HCEC 1CT (cell line): ENCODE data around the gene VCL.
"Not testable (repeated sequence)": the region's sequence is repeated elsewhere in the genome, so short reads cannot be mapped to it uniquely, and the experiment has no call there.

Experiments
- DNase-seq: peaks from one replicate; pipeline ENCODE4 v3.0.0-alpha.2; 2017

Gene VCL

GRCh38 chr10:74047304-74047703 lies 49.4 kb downstream of the VCL start:
- DNase-seq = peak; percentile 88

- DNase-seq = peak; percentile 67
Observed at GRCh38 chr10:74047871-74048270, 50.0 kb downstream of the VCL start.

GRCh38 chr10:74048433-74048832 lies 50.5 kb downstream of the VCL start:
- no peak for DNase-seq

GRCh38 chr10:74049955-74050354 lies 52.0 kb downstream of the VCL start:
- DNase-seq = no peak

GRCh38 chr10:74050653-74051052 lies 52.7 kb downstream of the VCL start:
- DNase-seq = no peak

GRCh38 chr10:74051736-74052342 lies 53.9 kb downstream of the VCL start:
- DNase-seq = no peak

- DNase-seq = no peak
Observed at GRCh38 chr10:74052994-74053393, 55.1 kb downstream of the VCL start.

- no peak for DNase-seq
Observed at GRCh38 chr10:74055383-74056049, 57.6 kb downstream of the VCL start.

- peak; percentile 86 for DNase-seq
Observed at GRCh38 chr10:74056050-74056818, 58.3 kb downstream of the VCL start.

GRCh38 chr10:74058071-74058470 lies 60.2 kb downstream of the VCL start:
- DNase-seq = no peak

- DNase-seq = no peak
Observed at GRCh38 chr10:74058658-74059057, 60.7 kb downstream of the VCL start.

- DNase-seq = no peak
Observed at GRCh38 chr10:74061104-74061503, 63.2 kb downstream of the VCL start.

GRCh38 chr10:74061978-74062377 lies 64.1 kb downstream of the VCL start:
- not testable (repeated sequence) for DNase-seq

GRCh38 chr10:74063256-74063655 lies 65.3 kb downstream of the VCL start:
- DNase-seq = peak; percentile 43

- DNase-seq = no peak
Observed at GRCh38 chr10:74067373-74068352, 69.7 kb downstream of the VCL start.

- peak; percentile 95 for DNase-seq
Observed at GRCh38 chr10:74071157-74071556, 73.2 kb downstream of the VCL start.

GRCh38 chr10:74072503-74072902 lies 74.6 kb downstream of the VCL start:
- peak; percentile 68 for DNase-seq

- DNase-seq = no peak
Observed at GRCh38 chr10:74075906-74076305, 78.0 kb downstream of the VCL start.

GRCh38 chr10:74076961-74077360 lies 79.0 kb downstream of the VCL start:
- no peak for DNase-seq

GRCh38 chr10:74077416-74077815 lies 79.5 kb downstream of the VCL start:
- DNase-seq = no peak

- DNase-seq = peak; percentile 71
Observed at GRCh38 chr10:74078037-74078436, 80.1 kb downstream of the VCL start.

GRCh38 chr10:74079028-74079935 lies 81.4 kb downstream of the VCL start:
- no peak for DNase-seq
